GM13977 (cell line): ENCODE data around the gene CENATAC.

ENCODE experiments used
- DNase-seq: peaks from one replicate; pipeline ENCODE4 v3.0.0; 2012; ENCODE audit warnings: low spot score
- in situ Hi-C: fragments of 300-500 bp; cut with MboI; formaldehyde crosslinking; loops from one replicate; pipeline ENCODE4 v1.12.0; 2022; ENCODE audit warnings: low sequenced_read_pairs, low pct_unique_long_range_greater_than_20kb, mixed read lengths, inconsistent platforms; ENCODE audit not compliant: unreplicated experiment
- TF ChIP-seq, protein P1 (sequence below): IDR thresholded peaks from 2 replicates; pipeline ENCODE4 v1.5.1; 2012; ENCODE audit warnings: mild to moderate bottlenecking, control low read depth; ENCODE audit not compliant: insufficient read depth; ENCODE audit errors: extremely low read depth, missing control alignments

CENATAC gene

DNA sequence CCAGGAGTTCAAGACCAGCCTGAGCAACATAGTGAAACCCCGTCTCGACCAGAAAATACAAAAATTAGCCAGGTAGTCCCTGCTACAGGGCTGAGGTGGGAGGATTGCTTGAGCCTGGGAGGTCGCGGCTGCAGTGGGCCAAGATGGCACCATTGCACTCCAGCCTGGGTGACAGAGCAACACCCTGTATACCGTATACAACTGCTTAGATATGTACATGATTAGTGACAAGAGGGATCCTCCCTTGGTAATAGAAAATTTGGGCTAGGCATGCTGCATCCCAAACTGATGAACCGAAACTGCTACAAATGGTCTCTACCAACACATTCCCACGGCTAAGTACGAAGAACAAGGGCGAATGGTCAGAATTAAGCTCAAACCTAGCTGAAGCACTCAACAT is 45.0 kb downstream of the CENATAC start:
- TF ChIP-seq, protein P1, sequence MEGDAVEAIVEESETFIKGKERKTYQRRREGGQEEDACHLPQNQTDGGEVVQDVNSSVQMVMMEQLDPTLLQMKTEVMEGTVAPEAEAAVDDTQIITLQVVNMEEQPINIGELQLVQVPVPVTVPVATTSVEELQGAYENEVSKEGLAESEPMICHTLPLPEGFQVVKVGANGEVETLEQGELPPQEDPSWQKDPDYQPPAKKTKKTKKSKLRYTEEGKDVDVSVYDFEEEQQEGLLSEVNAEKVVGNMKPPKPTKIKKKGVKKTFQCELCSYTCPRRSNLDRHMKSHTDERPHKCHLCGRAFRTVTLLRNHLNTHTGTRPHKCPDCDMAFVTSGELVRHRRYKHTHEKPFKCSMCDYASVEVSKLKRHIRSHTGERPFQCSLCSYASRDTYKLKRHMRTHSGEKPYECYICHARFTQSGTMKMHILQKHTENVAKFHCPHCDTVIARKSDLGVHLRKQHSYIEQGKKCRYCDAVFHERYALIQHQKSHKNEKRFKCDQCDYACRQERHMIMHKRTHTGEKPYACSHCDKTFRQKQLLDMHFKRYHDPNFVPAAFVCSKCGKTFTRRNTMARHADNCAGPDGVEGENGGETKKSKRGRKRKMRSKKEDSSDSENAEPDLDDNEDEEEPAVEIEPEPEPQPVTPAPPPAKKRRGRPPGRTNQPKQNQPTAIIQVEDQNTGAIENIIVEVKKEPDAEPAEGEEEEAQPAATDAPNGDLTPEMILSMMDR: no peak
- no peak for DNase-seq
- in situ Hi-C loops: no loop called here

DNA sequence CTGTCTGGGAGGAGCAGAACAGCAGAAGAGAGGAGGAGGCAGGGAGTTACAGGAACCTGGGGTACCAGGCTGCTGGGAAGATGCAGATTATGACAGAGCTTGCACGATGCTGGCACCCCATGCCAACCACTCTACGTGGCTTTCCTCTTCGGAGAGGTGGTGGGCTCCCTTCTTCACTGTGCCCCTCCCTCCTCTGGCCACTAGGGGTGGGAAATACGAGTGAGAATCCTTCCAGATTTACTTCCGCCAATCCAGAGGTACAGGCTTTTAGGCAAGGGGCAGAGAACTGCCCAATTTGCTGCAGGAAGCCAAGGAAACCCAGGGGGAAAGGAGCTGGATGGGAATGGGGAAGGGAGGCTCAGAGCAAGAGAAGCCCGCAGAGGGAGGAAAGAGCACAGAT is 46.8 kb downstream of the CENATAC start:
- in situ Hi-C loops: no loop called here
- TF ChIP-seq, protein P1: no peak
- no peak for DNase-seq

DNA sequence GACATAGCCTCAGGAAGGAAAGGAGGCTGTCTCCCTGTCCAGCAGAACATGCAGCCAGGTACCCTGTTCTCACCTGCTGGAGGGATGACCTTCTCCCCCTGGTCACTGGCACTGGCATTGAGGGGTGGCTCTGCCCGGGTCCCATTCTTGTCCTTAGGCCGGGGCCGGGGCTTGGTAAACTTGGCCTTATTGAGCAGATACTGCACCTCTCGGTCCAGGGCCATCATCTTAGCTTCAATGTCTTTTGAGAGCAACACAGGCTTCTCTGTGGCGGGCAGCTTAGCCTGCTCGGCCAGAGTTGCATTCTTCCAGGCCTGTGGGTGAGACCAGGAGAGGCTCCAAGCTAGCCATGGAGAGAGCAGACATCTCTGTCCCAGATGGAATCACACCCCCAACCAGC is 48.6 kb downstream of the CENATAC start:
- in situ Hi-C loops: no loop called here
- TF ChIP-seq, protein P1: no peak
- DNase-seq: no peak

DNA sequence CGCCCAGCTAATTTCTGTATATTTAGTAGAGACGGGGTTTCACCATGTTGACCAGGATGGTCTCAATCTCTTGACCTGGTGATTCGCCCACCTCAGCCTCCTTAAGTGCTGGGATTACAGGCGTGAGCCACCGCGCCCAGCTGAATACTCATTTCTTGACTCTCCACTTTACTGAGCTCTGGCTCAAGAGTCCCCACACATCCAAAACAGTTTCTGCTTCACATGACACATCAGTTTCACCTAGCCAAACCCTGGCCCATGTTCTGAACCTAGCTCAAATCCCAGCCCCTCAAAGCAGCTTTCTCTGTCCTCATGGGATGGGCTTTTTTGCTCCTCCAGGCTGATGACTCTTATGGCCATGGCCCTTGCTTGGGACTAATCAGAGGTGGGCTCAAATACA is 49.3 kb downstream of the CENATAC start:
- no peak for DNase-seq
- TF ChIP-seq, protein P1: no peak
- in situ Hi-C loops: no loop called here

DNA sequence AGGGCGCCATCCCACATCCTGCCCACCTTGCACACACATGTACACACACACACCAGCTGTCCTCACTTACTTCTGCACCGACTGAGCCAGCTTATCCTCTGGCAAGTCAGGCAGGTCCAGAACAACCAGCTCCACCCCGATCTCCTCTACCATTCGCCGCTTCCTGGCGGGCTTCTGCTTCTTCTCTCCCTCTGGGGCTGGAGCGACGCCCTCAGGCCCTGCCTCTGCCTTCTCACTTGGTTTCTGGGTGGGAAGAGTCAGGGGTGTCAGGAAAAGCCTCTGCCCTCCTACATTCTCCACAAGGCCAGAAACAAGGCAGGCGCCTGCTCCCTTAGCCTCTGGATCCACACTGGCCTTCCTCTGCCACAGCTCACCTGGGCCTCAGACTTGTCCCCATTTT is 50.7 kb downstream of the CENATAC start:
- TF ChIP-seq, protein P1: no peak
- DNase-seq: no peak
- in situ Hi-C loops: no loop called here

DNA sequence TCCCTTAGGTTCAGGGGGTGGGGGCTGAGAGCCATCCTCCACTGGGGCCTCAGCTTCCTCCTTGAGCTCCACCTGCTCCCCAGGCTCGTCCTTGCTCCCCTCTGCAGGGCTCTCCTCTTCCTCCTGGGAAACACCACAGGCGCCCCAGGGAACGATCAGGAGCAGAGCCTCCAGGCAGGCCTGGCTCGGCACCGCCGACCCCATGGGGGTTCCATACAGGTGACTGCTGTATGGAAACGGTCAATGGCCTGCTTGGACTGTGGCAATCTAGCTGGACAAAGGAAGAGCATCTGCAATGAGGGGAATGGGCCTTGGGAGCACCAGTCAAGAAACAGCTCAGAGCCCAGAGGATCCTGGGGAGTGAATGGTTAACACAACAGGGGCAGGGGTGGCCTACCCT is 51.1 kb downstream of the CENATAC start:
- in situ Hi-C loops: no loop called here
- TF ChIP-seq, protein P1: no peak

More for the DNA sequence above, 51.1 kb downstream of the CENATAC start:
- no peak for DNase-seq
